GM12801 (cell line): ENCODE results near the gene COL21A1.

Experiments
- CTCF ChIP-seq: IDR thresholded peaks from one replicate; pipeline ENCODE4 v1.5.1; 2011; ENCODE audit warnings: control low read depth; ENCODE audit not compliant: insufficient read length; ENCODE audit errors: extremely low read depth

Gene COL21A1

GRCh38 chr6:56065408-56065807, 182.0 kb downstream of the COL21A1 start:
- TF ChIP-seq CTCF = no peak

- TF ChIP-seq CTCF = no peak
Measured at GRCh38 chr6:56062836-56063235, 184.5 kb downstream of the COL21A1 start.

GRCh38 chr6:56058636-56059035, 188.7 kb downstream of the COL21A1 start:
- TF ChIP-seq CTCF = no peak

- TF ChIP-seq CTCF = no peak
Measured at GRCh38 chr6:56055081-56055704, 192.2 kb downstream of the COL21A1 start.

GRCh38 chr6:56051202-56051598, 196.2 kb downstream of the COL21A1 start:
- no peak for TF ChIP-seq CTCF

GRCh38 chr6:56050530-56051201, 196.7 kb downstream of the COL21A1 start:
- no peak for TF ChIP-seq CTCF

GRCh38 chr6:56048601-56049000, 198.8 kb downstream of the COL21A1 start:
- no peak for TF ChIP-seq CTCF
